SU-DHL-6 (cell line): ENCODE measurements around the gene ZNF550.
"Not testable (repeated sequence)": the region's sequence is repeated elsewhere in the genome, so short reads cannot be mapped to it uniquely, and the experiment has no call there.

Experiments used
- H2AFZ ChIP-seq: fragments of 200-600 bp; sonication (generic); 2 replicates; pipeline ENCODE4 v1.6.1; 2014; ENCODE audit warnings: low read depth, mild to moderate bottlenecking, moderate library complexity, mixed read lengths, antibody characterized with exemption, low read length; ENCODE audit not compliant: severe bottlenecking
- H3F3A ChIP-seq: fragments of 200-600 bp; shearing (Covaris generic); 2 replicates; pipeline ENCODE4 v1.6.0; 2016; ENCODE audit warnings: antibody characterized with exemption, mild to moderate bottlenecking; ENCODE audit not compliant: insufficient read depth
- H3K27ac ChIP-seq: fragments of 200-600 bp; sonication (generic); 2 replicates; pipeline ENCODE4 v1.5.1; 2016; ENCODE audit warnings: low read depth, mild to moderate bottlenecking, low read length, moderate library complexity, mixed read lengths
- H3K27me3 ChIP-seq: fragments of 200-600 bp; sonication (generic), shearing (Covaris generic); 2 replicates; pipeline ENCODE4 v1.6.0; 2014; ENCODE audit warnings: mild to moderate bottlenecking, low read length
- H3K36me3 ChIP-seq: fragments of 200-600 bp; sonication (generic); 2 replicates; pipeline ENCODE4 v1.6.1; 2014; ENCODE audit warnings: mild to moderate bottlenecking, low read length, mixed read lengths
- H3K4me2 ChIP-seq: fragments of 300-600, 200-600 bp; shearing (Covaris generic), sonication (generic); 2 replicates; pipeline ENCODE4 v1.6.0; 2014; ENCODE audit warnings: low read length, low read depth, mild to moderate bottlenecking; ENCODE audit not compliant: poor library complexity, severe bottlenecking
- H3K4me3 ChIP-seq: fragments of 200-600 bp; sonication (generic); 2 replicates; pipeline ENCODE4 v1.5.1; 2014; ENCODE audit warnings: antibody characterized with exemption, low read length, mild to moderate bottlenecking, mixed read lengths; ENCODE audit not compliant: insufficient read depth, poor library complexity, severe bottlenecking
- H3K79me2 ChIP-seq: fragments of 200-600 bp; sonication (generic); 2 replicates; pipeline ENCODE4 v1.6.1; 2014; ENCODE audit warnings: mild to moderate bottlenecking, low read length, moderate library complexity; ENCODE audit not compliant: insufficient read depth
- H3K9ac ChIP-seq: fragments of 200-600 bp; sonication (generic); 2 replicates; pipeline ENCODE4 v1.7.0; 2014; ENCODE audit warnings: mild to moderate bottlenecking, low read length
- H3K9me2 ChIP-seq: fragments of 200-600 bp; sonication (generic); replicated peaks from 2 replicates; pipeline ENCODE4 v1.6.1; 2014; ENCODE audit warnings: low read length; ENCODE audit not compliant: insufficient read depth
- H3K9me3 ChIP-seq: fragments of 200-600 bp; sonication (generic); 2 replicates; pipeline ENCODE4 v1.6.1; 2014; ENCODE audit warnings: low read length, mixed read lengths; ENCODE audit not compliant: insufficient read depth
- H4K20me1 ChIP-seq: fragments of 200-600 bp; sonication (generic); 2 replicates; pipeline ENCODE4 v1.6.1; 2014; ENCODE audit warnings: low read depth, mild to moderate bottlenecking, antibody characterized with exemption, low read length, moderate library complexity, mixed read lengths
- EZH2phosphoT487 ChIP-seq: fragments of 200-600 bp; sonication (generic), shearing (Covaris generic); conservative IDR thresholded peaks from 2 replicates; pipeline ENCODE4 v1.6.1; 2018; ENCODE audit warnings: mild to moderate bottlenecking, antibody characterized with exemption, low read length, moderate library complexity, mixed read lengths
- TF ChIP-seq, protein P1 (sequence below): fragments of 200-600 bp; sonication (generic); IDR thresholded peaks from one replicate; pipeline ENCODE4 v1.5.1; 2017; ENCODE audit warnings: antibody characterized with exemption, mild to moderate bottlenecking, low read length, moderate library complexity; ENCODE audit not compliant: insufficient read depth, poor library complexity, severe bottlenecking

The ZNF550 gene

DNA sequence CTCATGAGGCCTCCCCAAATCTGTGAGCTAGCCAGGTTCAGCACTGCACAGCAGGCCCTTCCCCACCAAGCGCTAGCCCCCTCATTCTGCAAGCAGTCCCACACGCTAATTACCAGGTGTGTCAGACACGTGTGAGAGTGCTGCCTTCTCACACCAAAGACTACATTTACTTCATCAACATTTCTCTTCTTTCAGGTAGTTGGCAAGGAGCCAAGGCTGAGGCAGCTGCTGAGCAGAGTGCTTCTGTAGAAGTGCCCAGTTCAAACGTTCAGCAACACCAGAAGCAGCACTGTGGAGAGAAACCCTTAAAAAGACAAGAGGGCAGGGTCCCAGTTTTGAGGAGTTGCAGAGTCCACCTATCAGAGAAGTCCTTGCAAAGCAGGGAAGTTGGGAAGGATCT is 53.5 kb downstream of the ZNF550 start:
- no peak overlapping the region for H3K27ac ChIP-seq
- H2AFZ ChIP-seq, result no peak overlapping the region
- no peaks in the 10 kb centered on the region for H3K27me3 ChIP-seq
- H3K9me2 ChIP-seq, result no peaks in the 10 kb centered on the region
- TF ChIP-seq, protein P1, sequence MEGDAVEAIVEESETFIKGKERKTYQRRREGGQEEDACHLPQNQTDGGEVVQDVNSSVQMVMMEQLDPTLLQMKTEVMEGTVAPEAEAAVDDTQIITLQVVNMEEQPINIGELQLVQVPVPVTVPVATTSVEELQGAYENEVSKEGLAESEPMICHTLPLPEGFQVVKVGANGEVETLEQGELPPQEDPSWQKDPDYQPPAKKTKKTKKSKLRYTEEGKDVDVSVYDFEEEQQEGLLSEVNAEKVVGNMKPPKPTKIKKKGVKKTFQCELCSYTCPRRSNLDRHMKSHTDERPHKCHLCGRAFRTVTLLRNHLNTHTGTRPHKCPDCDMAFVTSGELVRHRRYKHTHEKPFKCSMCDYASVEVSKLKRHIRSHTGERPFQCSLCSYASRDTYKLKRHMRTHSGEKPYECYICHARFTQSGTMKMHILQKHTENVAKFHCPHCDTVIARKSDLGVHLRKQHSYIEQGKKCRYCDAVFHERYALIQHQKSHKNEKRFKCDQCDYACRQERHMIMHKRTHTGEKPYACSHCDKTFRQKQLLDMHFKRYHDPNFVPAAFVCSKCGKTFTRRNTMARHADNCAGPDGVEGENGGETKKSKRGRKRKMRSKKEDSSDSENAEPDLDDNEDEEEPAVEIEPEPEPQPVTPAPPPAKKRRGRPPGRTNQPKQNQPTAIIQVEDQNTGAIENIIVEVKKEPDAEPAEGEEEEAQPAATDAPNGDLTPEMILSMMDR, result no peak
- no peak for TF ChIP-seq EZH2phosphoT487
- H3K9me3 ChIP-seq, result no peaks in the 10 kb centered on the region; the same call in 1 of the 2 replicates
- H3K36me3 ChIP-seq, result peaks cover 26% of the 10 kb centered on the region
- no peak overlapping the region for H3K9ac ChIP-seq
- no peaks in the 10 kb centered on the region for H3F3A ChIP-seq
- peaks cover 7% of the 10 kb centered on the region; the same call in 1 of the 2 replicates for H3K79me2 ChIP-seq
- H4K20me1 ChIP-seq, result no peaks in the 10 kb centered on the region
- no peak overlapping the region for H3K4me3 ChIP-seq
- no peak overlapping the region for H3K4me2 ChIP-seq

DNA sequence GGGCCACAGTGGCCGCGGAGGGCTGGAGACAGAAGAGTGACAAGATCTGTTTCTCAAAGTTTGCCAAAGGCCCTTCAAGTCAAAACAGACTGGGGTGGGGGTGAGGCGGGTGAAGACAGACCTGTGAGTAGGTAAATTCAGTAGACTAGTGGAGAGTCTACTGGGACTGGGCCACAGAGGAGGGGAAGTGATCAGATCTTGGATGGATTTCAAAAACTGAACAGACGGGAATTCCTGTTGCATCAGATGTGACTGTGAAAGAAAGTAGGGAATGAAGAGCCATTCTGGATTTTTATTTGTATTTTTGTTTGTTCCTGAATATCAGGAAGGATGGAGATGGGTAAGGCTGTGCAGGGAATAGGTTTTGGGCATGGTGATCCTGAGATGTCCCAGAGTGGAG is 59.3 kb downstream of the ZNF550 start:
- not testable (repeated sequence) for H3K9me2 ChIP-seq, H3K9me3 ChIP-seq, H3K36me3 ChIP-seq, H3K79me2 ChIP-seq, H3F3A ChIP-seq, H4K20me1 ChIP-seq, H3K27me3 ChIP-seq, H3K27ac ChIP-seq, H2AFZ ChIP-seq
- peak overlapping the region; percentile 65 for H3K9ac ChIP-seq
- peak overlapping the region; percentile 52 for H3K4me2 ChIP-seq
- H3K4me3 ChIP-seq, result peak overlapping the region; percentile 40

DNA sequence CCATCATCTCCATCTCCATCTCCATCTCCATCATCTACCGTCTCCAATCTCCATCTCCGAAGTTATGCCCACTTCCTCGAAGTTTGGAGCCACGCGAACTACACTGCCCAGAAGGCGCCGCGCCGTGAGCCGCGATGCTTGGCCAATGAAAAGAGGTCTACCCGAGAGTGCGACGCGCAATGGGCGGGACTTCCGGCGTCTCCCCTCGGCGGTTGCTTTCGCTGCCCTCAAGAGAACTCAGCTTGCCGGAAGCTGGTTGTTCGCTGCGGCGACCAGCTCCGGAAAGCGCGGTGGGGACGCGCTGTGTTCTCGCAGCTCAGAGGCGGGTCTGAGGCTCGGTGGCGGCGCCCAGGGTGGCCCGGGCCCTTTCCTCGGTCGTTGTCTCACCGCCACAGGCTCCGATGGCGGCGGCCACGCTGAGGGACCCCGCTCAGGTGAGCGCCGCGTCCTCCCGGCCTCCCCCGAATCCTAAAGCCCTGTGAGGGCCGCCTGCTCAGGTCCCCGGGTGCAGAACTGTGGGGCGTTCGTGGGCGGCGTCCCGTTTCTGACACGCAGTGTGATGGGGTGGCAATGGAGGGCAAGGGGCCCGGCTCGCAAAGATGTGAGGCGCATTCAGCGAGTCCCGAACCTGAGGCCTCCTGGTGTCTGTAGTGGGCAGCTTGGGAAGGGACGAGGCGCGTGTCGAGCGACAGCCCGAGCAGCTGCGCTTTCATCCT is 59.8 kb downstream of the ZNF550 start, which contains the start of gene ZNF773:
ZNF773 (plus strand) TSS at position 259 of the 716 bp plus-strand sequence; CDS start at position 402, 143 bp downstream.
- not testable (repeated sequence) for H3K27ac ChIP-seq
- H3K9ac ChIP-seq, result peak within 1 kb of the TSS; percentile 65
- H2AFZ ChIP-seq, result peak within 1 kb of the TSS; percentile 32

DNA sequence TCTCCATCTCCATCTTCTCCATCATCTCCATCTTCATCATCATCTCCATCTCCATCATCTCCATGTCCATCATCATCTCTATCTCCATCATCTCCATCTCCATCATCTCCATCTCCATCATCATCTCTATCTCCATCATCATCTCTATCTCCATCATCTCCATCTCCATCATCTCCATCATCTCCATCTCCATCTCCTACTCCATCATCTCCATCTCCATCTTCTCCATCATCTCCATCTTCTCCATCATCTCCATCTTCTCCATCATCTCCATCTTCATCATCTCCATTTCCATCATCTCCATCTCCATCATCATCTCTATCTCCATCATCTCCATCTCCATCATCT is 60.4 kb downstream of the ZNF550 start:
- not testable (repeated sequence) for H3K4me3 ChIP-seq

More for the DNA sequence above, 59.8 kb downstream of the ZNF550 start, which contains the start of gene ZNF773:
- not testable (repeated sequence) for H3K36me3 ChIP-seq, H3K9me2 ChIP-seq, H3F3A ChIP-seq, H4K20me1 ChIP-seq, H3K27me3 ChIP-seq, H3K9me3 ChIP-seq, H3K79me2 ChIP-seq
- Histone ChIP-seq H3K4me3 (peak within 1 kb of the TSS; percentile 52), H3K4me2 (peak within 1 kb of the TSS; percentile 52)

DNA sequence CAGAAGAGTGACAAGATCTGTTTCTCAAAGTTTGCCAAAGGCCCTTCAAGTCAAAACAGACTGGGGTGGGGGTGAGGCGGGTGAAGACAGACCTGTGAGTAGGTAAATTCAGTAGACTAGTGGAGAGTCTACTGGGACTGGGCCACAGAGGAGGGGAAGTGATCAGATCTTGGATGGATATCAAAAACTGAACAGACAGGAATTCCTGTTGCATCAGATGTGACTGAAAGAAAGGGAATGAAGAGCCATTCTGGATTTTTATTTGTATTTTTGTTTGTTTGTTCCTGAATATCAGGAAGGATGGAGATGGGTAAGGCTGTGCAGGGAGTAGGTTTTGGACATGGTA is 71.4 kb downstream of the ZNF550 start:
- H3F3A ChIP-seq, H3K9me3 ChIP-seq, H3K36me3 ChIP-seq, H3K4me3 ChIP-seq, H2AFZ ChIP-seq, H4K20me1 ChIP-seq, H3K79me2 ChIP-seq, H3K9me2 ChIP-seq, H3K9ac ChIP-seq, H3K27me3 ChIP-seq, H3K27ac ChIP-seq: not testable (repeated sequence)
- peak overlapping the region; percentile 39 for H3K4me2 ChIP-seq

More for the DNA sequence above, 60.4 kb downstream of the ZNF550 start:
- not testable (repeated sequence) for H3K27ac ChIP-seq, H3K9ac ChIP-seq, H3K9me3 ChIP-seq, H4K20me1 ChIP-seq, H3F3A ChIP-seq, H3K36me3 ChIP-seq, H3K27me3 ChIP-seq, H3K9me2 ChIP-seq, H3K79me2 ChIP-seq
- peak overlapping the region; percentile 31 for H3K4me2 ChIP-seq
- H2AFZ ChIP-seq, result peak overlapping the region; percentile 32

DNA sequence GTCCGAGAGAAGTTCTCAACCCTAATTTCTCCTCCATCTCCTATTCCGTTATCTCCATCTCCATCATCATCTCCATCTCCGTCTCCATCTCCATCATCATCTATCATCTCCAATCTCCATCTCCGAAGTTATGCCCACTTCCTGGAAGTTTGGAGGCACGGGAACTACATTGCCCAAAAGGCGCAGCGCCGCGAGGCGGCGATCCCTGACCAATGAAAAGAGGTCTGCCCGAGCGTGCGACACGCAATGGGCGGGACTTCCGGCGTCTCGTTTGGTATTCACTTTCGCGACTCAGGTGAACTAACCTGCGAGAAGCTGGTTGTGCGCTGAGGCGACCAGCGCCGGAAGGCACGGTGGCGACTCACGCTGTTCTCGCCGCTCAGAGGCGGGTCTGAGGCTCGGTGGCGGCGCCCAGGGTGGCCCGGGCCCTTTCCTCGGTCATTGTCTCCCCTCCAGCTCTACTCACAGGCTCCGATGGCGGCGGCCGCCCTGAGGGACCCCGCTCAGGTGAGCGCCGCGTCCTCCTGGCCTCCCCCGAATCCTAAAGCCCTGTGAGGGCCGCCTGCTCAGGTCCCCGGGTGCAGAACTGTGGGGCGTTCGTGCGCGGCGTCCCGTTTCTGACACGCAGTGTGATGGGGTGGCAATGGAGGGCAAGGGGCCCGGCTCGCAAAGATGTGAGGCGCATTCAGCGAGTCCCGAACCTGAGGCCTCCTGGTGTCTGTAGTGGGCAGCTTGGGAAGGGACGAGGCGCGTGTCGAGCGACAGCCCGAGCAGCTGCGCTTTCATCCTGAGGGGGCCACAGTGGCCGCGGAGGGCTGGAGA is 72.0 kb downstream of the ZNF550 start, which contains the start of gene ZNF419:
ZNF419 (plus strand) TSS at position 274 of the 822 bp plus-strand sequence; CDS start at position 475, 201 bp downstream.
- not testable (repeated sequence) for H3K36me3 ChIP-seq
- H3K9ac ChIP-seq, result peak within 1 kb of the TSS; percentile 67

More for the DNA sequence above, 72.0 kb downstream of the ZNF550 start, which contains the start of gene ZNF419:
- peak within 1 kb of the TSS; percentile 45 for H3K4me2 ChIP-seq
- H4K20me1 ChIP-seq, H3K79me2 ChIP-seq, H3K9me2 ChIP-seq, H3K27me3 ChIP-seq, H3F3A ChIP-seq, H3K9me3 ChIP-seq, H3K27ac ChIP-seq: not testable (repeated sequence)
- H3K4me3 ChIP-seq, result peak within 1 kb of the TSS; percentile 68
- H2AFZ ChIP-seq, result peak within 1 kb of the TSS; percentile 95
